ENCODE data around the gene AMER3. TPM values are rescaled to one million over a fixed set of nuclear protein-coding genes. Genes with fewer than 3 reads are reported as not detected.

The AMER3 gene
- total RNA-seq, 1 donor from 2014 or later, result not detected

DNA sequence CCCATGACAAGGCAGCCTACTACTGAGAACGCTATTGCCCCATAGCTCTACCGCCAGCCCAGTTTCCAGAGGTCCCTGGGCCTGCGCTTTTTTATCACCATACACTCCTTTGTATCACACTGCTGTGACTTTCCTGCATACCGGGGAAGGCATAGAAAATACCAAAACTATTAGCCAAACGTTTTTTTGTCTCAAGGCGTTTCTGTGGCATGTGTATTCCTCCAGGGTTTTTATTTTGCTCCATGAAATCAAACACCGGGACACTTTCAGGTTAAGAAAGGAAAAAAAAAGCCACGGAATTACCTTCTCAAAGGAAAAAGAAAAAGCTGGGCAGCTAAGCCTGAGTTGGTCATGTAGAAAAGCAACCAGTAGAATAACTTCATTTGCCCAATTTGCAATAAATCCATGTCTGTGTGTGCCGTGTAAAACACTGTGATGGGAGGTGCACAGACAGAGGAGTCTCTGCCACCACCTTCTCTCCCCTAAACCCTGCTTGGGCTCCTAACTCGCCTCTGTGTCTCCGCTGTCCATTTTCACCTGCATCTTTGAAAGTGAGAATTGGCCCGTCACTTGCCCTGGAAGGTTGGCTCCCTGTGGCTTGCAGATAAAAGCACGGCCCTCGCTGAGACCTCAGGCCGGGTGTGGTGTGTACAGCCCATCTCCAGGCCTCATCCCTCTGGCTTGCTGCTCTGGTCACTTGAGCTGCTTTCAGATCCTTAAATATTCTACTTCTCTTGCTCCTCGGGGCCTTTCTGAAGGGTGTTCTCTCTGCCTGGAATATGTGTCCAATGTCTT lies 1.7 kb downstream of the AMER3 start:
- no peak for DNase-seq (ENCODE audit: low spot score in 2 of 2, unreplicated experiment in 2 of 2)
- no peak for TF ChIP-seq CTCF (IDR thresholded peaks at IDR 0.05; ENCODE audit: unreplicated experiment)
- Mint-ChIP-seq H3K27me3 (ENCODE audit: low read depth) (peaks cover 93% of the 10 kb centered on the region), H3K9me3 (no peaks in the 10 kb centered on the region), H3K36me3 (no peaks in the 10 kb centered on the region), H3K27ac (no peak overlapping the region), H3K4me1 (peaks cover 2% of the 10 kb centered on the region), H3K4me3 (peak overlapping the region; percentile 60)

- TF ChIP-seq CTCF (IDR thresholded peaks at IDR 0.05; ENCODE audit: unreplicated experiment), result no peak
- peaks cover 67% of the 10 kb centered on the region for H3K27me3 Mint-ChIP-seq (ENCODE audit: low read depth)
- H3K9me3 Mint-ChIP-seq, result no peaks in the 10 kb centered on the region
- no peak overlapping the region for H3K4me3 Mint-ChIP-seq
- H3K4me1 Mint-ChIP-seq, result peaks cover 2% of the 10 kb centered on the region
- no peak overlapping the region for H3K27ac Mint-ChIP-seq
- no peaks in the 10 kb centered on the region for H3K36me3 Mint-ChIP-seq
- no peak for DNase-seq (ENCODE audit: low spot score in 2 of 2, unreplicated experiment in 2 of 2)
These were observed 4.8 kb downstream of the AMER3 start for GRCh38 chr2:130759906-130760753.

DNA sequence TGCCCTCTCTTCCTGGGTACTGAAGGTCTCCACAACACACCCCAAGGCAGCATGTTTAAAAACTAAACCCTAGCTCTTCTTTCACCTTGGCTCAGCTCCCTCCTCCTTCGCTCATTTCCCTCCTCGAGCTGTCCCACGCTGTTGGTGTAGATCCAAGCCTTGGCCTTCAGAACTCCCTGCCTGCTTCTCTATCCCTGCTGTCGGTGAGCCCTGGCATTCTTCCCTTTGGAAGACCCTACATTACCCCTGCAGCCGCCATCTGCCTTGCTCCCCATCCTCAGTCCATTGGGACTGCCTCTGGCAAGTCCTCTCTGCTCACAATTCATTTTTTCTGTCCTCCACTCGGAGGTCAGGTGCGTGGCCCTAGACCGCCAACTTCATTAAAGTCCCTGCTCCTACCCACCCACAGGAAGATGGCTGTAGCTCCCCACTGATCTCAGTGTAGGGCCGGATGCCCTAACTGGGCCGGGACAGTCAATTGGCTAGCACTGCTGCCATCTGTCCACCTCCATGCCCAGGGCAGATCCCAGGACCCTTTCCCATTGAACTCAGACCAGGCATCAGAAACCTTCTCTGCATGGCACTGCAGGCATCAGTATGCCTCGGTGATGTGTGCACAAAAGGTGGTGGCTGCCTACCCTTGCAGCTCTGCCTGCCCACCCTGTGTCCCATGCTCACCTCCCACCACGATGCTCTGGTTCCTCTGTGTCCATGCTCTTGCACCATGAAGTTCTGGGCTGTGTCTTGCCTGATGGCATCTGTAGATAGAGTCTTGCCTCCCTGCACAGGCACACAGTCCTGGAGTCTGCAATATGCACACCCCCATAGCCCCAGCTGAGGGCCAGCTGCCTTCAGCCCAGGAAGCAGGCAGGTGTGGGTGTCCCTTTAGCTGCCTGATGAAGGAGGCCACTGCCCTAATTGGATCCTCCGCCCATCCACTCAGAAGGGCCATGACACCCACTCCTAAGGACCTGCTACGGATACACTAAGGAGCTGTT lies 5.7 kb downstream of the AMER3 start:
- peaks cover 2% of the 10 kb centered on the region for H3K4me1 Mint-ChIP-seq
- no peaks in the 10 kb centered on the region for H3K9me3 Mint-ChIP-seq
- no peaks in the 10 kb centered on the region for H3K36me3 Mint-ChIP-seq
- TF ChIP-seq CTCF (IDR thresholded peaks at IDR 0.05; ENCODE audit: unreplicated experiment), result no peak
- DNase-seq (ENCODE audit: low spot score in 2 of 2, unreplicated experiment in 2 of 2), result no peak
- H3K27ac Mint-ChIP-seq, result no peak overlapping the region
- peaks cover 63% of the 10 kb centered on the region for H3K27me3 Mint-ChIP-seq (ENCODE audit: low read depth)
- H3K4me3 Mint-ChIP-seq, result no peak overlapping the region

- H3K27ac Mint-ChIP-seq, result no peak overlapping the region
- no peak overlapping the region for H3K4me3 Mint-ChIP-seq
- H3K9me3 Mint-ChIP-seq, result no peaks in the 10 kb centered on the region
- no peak for DNase-seq (ENCODE audit: low spot score in 2 of 2, unreplicated experiment in 2 of 2)
- H3K36me3 Mint-ChIP-seq, result no peaks in the 10 kb centered on the region
- no peak for TF ChIP-seq CTCF (IDR thresholded peaks at IDR 0.05; ENCODE audit: unreplicated experiment)
- peaks cover 57% of the 10 kb centered on the region for H3K27me3 Mint-ChIP-seq (ENCODE audit: low read depth)
- no peaks in the 10 kb centered on the region for H3K4me1 Mint-ChIP-seq
These were observed 6.9 kb downstream of the AMER3 start for GRCh38 chr2:130762031-130762909.
